Measurements from ENCODE around the gene GPD1L. TPM values are rescaled to one million over a fixed set of nuclear protein-coding genes. Genes with fewer than 3 reads are reported as not detected.

GPD1L gene
- total RNA-seq, 4 donors from 2014 or later, result 80.8 to 168 (median 91.3) TPM

DNA sequence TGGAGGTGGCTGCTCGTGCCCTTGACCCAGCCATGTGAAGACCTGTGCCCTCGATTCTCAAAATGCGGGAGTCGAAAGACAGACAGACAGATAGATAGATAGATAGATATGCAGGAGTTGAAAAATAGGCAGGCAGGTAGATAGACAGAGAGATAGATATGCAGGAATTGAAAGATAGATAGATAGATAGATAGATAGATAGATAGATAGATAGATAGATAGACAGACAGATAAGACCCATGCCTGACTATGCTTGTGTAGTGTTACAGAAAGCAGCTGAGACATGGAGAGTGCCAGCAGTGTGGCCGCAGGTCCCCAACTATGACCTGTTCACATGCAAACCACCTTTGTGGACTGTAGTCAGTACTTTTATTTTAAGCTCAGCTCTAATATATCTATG lies 17.2 kb downstream of the GPD1L start:
- no peaks in the 10 kb centered on the region for H3K36me3 ChIP-seq
- no peak for ATAC-seq
- no peak overlapping the region for H3K4me3 ChIP-seq
- no peak for DNase-seq
- peaks cover 56 to 61% of the 10 kb centered on the region in 2 donors for H3K4me1 ChIP-seq
- intact Hi-C loops (cut with DNase I; ENCODE audit: low total_unique reads) (no loop called here), in situ Hi-C loops (cut with MboI; ENCODE audit: low sequenced_read_pairs in 4 of 4) (loop anchor here in 1 of 4 donors (25.0 kb wide), 1 partner anchor 586 kb away; the partner anchor contains the start of gene STT3B)
- no peaks in the 10 kb centered on the region for H3K9me3 ChIP-seq
- peak overlapping the region; percentile 40 to 78 (median 70) for H3K27ac ChIP-seq
- no peaks in the 10 kb centered on the region for H3K27me3 ChIP-seq
- TF ChIP-seq POLR2A (IDR thresholded peaks at IDR 0.05), result no peak
- TF ChIP-seq, protein P1, sequence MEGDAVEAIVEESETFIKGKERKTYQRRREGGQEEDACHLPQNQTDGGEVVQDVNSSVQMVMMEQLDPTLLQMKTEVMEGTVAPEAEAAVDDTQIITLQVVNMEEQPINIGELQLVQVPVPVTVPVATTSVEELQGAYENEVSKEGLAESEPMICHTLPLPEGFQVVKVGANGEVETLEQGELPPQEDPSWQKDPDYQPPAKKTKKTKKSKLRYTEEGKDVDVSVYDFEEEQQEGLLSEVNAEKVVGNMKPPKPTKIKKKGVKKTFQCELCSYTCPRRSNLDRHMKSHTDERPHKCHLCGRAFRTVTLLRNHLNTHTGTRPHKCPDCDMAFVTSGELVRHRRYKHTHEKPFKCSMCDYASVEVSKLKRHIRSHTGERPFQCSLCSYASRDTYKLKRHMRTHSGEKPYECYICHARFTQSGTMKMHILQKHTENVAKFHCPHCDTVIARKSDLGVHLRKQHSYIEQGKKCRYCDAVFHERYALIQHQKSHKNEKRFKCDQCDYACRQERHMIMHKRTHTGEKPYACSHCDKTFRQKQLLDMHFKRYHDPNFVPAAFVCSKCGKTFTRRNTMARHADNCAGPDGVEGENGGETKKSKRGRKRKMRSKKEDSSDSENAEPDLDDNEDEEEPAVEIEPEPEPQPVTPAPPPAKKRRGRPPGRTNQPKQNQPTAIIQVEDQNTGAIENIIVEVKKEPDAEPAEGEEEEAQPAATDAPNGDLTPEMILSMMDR (IDR thresholded peaks at IDR 0.05 in 4 of 5, conservative IDR thresholded peaks at IDR 0.05 in 1 of 5), result no peak

DNA sequence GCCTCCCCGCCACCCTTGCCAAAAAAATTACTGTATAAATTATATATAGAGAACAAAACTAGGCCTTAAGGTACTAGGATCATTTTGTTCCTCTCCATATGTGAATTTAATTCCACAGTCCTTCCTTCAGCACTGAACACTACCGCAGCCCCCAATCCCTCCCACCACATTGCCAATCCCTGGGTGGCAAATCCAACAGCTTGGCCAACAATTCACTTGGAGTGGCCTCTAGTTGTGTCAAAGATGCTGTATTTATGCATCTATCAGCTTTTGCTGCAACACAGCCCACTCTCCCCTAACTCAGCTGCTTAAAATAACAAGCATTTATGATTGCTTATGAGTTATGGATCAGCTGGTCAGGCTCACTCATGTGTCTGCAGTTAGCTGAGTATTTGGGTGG lies 18.6 kb downstream of the GPD1L start:
- peak overlapping the region; percentile 60 to 78 (median 70) for H3K27ac ChIP-seq
- H3K4me1 ChIP-seq, result peaks cover 48 to 51% of the 10 kb centered on the region in 2 donors
- ATAC-seq (no peak), DNase-seq (no peak)
- no peaks in the 10 kb centered on the region for H3K9me3 ChIP-seq
- H3K4me3 ChIP-seq, result no peak overlapping the region
- intact Hi-C loops (cut with DNase I; ENCODE audit: low total_unique reads) (no loop called here), in situ Hi-C loops (cut with MboI; ENCODE audit: low sequenced_read_pairs in 4 of 4) (no loop called here)
- H3K36me3 ChIP-seq, result no peaks in the 10 kb centered on the region
- TF ChIP-seq, protein P1 (IDR thresholded peaks at IDR 0.05 in 4 of 5, conservative IDR thresholded peaks at IDR 0.05 in 1 of 5), result no peak
- no peak for TF ChIP-seq POLR2A (IDR thresholded peaks at IDR 0.05)
- H3K27me3 ChIP-seq, result no peaks in the 10 kb centered on the region

DNA sequence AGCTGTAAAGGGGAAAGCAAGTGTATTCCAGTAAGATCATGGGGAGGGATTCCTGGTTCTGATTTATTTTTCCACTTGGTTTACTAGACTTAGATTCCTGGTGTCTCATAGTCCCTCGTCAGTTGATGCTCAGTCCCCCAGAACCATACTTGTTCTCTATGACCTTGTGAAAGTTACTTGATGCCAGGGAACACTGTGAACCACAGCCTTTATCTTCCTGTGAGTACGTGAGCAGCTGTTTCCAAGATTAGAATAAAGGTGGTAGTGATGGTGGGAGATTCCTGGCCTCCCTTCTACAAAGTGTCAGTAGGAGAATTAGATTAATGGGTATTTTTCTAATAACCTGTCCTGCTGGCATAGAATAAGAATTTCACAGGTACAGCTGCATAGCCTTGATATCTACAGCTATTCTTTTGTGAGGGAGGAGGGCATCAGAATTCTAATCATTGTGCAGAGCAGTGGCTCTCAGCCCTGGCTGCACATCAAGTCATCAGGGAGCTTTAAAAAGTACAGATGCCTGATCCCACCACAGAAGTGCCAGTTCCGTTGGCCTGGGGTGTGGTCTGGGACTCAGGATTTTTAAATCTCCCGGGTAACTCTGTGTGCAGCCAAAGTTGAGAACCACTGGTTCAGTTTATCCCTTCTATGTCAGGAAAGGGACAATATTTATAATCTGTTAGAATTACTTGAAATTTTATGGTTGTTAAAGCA lies 20.0 kb downstream of the GPD1L start:
- ATAC-seq, result peak; percentile 45 to 74
- in situ Hi-C loops (cut with MboI; ENCODE audit: low sequenced_read_pairs in 4 of 4) (no loop called here), intact Hi-C loops (cut with DNase I; ENCODE audit: low total_unique reads) (no loop called here)
- Histone ChIP-seq H3K27me3 (no peaks in the 10 kb centered on the region), H3K4me1 (peaks cover 38 to 42% of the 10 kb centered on the region in 2 donors), H3K36me3 (peaks cover 0 to 6% of the 10 kb centered on the region in 2 donors), H3K9me3 (no peaks in the 10 kb centered on the region), H3K27ac (peak overlapping the region; percentile 60 to 78 (median 70)), H3K4me3 (no peak overlapping the region)
- peak in 1 of 2 donors; percentile 39 for DNase-seq
- no peak for TF ChIP-seq POLR2A (IDR thresholded peaks at IDR 0.05)
- TF ChIP-seq, protein P1 (IDR thresholded peaks at IDR 0.05 in 4 of 5, conservative IDR thresholded peaks at IDR 0.05 in 1 of 5), result no peak

DNA sequence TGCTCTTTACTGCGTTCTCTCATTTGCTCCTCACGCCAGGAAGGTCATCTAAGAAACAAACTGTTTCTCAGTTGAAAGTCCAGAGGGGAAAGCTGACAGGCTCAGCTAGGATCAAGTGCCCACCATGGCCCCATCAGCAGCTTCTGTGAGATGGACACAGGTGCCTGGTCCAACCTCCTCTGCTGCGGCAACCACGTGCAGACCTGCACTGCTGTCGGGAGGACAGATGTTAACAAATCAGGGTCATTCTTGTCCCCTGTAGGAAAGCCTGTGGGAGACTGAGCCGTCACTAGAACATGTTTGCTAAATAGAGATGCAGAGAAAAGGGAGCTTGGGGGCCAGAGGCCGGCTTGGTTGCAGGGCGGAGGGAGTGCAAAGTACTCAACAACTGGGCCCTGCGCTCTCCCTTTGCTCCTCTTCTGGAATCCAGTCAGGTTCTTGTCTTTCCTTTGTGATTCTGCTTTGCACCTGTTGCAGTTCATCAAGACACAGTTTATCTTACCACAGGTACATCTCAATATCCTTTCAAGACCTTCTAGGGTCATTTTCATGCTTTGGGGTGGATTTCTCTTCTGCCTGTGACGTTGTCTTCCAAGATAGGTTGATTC lies 20.9 kb downstream of the GPD1L start:
- Histone ChIP-seq H3K27ac (peak overlapping the region; percentile 60 to 78 (median 70)), H3K4me1 (peaks cover 41 to 48% of the 10 kb centered on the region in 2 donors), H3K4me3 (no peak overlapping the region), H3K9me3 (no peaks in the 10 kb centered on the region), H3K36me3 (peaks cover 0 to 6% of the 10 kb centered on the region in 2 donors), H3K27me3 (no peaks in the 10 kb centered on the region)
- DNase-seq, result peak in 1 of 2 donors; percentile 36
- no peak for TF ChIP-seq POLR2A (IDR thresholded peaks at IDR 0.05)
- TF ChIP-seq, protein P1 (IDR thresholded peaks at IDR 0.05 in 4 of 5, conservative IDR thresholded peaks at IDR 0.05 in 1 of 5), result no peak
- in situ Hi-C loops (cut with MboI; ENCODE audit: low sequenced_read_pairs in 4 of 4), result no loop called here
- intact Hi-C loops (cut with DNase I; ENCODE audit: low total_unique reads), result no loop called here
- ATAC-seq, result peak; percentile 60 to 73

Measured in gastrocnemius medialis (tissue), 4 donors.